GM18517 (cell line): ENCODE data around the gene ZNF362.

Experiments
- ATAC-seq: cut with Tn5 transposase; IDR thresholded peaks from one replicate; pipeline ENCODE4 v1.9.1; 2021; ENCODE audit warnings: mild to moderate bottlenecking, moderate library complexity; ENCODE audit not compliant: unreplicated experiment

Gene ZNF362

DNA sequence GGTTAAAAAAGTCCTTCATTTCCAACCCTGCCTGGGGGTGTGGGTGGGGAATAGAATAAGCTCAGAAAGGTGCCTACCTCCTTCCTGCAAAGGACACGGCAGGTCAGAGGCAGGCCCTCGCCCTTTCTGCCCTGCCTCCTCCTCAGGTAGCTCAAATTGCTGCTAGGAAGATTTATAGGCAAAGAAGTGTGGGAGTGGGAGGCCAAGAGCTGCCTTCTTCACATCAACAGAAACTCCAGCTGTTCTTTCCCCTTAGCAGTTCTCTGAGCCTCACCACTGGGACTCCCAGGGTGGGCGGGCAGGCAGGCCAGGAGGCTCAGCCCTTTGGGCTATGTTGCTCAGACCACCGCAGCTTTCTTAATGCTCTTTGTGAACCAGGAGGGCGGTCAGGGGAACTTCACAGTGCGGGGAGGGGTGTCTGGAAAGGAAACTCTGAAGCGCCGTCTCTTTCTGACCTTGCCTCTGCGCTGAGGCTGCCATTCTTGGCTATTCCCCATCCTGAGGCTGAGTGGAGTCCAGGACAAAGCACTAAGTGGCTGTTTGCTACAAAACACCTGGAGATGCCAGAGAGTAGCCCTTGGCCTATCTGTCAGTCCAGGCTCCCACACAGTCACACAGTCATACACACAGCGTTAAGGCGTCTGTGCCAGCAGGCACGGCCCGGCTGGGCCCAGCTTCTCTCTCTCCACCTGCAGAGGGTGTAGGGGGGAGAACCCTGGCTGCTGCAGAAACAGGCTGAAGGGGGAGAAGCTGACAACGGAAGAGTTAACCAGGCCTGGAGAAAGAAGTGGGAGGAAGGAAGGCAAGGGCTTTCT lies 67.6 kb downstream of the ZNF362 start:
- no peak for ATAC-seq

DNA sequence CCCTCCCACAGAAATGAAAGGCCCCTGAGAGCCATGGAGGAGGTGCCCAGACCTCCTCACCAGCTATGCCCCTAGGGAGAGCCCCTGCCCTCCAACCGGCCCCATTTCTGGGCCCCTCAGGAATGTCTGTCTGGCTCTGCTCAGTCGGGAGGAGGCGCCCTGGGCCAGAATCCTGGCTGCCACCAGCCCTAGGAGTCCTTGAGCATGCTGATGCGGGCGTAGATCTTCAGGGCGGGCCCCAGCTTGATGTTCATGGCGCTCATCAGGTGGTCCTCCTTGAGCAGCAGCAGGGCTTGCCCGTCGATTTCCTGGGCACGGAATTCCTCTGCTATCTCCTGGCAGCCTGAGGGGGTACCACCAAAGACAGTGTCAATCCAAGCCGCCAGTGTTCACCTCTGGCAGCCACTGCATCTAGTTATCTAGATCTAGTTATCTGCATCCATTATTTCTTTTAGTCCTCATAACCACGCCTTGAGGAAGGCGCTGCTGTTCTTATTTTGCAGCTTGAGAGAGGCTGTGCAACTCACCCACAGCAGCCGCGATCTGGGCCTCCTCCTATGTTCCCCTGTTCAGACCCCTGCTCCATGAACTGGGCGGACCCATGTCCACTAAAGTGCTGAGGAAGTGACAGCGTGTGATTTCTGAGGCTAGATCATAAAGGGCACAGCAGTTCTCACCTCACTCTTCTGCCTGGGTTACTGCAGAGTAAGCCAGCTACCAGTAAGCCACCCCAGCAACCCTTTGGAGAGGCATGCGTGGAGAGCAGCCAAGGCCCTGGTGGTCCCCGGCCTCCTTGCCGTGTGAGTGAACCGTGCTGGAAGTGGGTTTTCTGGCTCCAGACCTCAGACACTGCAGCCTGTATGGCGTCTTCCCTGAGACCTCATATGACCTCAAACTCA lies 68.6 kb downstream of the ZNF362 start:
- no peak for ATAC-seq

- no peak for ATAC-seq
These were observed 70.5 kb downstream of the ZNF362 start for GRCh38 chr1:33326785-33327184.

DNA sequence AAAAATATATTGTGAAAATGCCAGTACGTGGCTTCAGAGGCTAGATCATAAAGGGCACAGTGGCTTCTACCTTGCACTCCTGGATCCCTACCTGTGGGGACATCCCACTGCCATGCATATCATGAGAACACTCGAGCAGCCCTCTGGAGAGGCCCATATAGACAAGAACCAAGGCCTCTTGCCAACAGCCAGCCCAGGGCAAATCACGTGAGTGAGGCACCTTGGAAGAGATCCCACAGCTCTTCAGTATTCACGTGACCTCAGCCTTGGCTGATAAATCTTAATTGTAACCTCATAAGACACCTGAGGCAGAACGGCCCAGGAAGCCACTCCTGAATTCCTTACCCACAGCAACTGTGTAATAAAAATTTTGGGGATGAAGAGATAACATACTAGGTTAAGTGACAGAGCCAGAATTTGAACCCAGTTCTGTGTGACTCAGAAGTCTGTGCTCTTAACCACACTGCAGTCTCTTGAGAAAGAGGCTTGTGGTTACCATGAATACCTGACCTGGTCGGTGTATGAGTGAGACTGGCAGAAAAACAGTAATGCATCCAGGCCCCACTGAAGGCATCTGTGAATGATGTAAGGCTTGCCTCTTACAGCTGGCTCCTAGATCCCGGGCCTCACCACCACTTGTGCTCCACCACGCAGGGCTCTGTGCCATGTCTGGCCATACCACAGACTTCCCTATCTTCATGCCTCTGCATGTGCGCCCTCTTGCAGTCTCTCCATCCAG lies 71.5 kb downstream of the ZNF362 start:
- ATAC-seq, result no peak

DNA sequence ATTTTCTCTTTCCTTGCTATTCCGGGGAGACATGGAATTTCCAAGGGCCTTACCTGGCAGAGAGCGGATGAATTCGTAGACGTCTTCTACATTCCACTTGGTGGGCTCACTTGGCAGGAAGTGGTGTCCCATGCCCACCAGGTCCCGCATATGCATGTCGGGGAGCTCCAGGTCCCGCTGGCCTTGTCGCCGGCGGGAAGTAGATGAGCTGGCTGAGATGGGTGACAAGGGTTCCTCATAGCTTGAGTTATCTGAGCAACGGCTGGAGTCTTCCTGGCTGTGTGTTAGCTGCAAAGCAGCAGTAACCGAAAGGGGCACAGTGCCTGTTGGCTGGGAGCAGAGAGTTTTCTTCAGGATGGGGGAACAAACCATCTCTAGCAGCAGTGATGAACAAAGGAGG lies 72.5 kb downstream of the ZNF362 start:
- no peak for ATAC-seq

DNA sequence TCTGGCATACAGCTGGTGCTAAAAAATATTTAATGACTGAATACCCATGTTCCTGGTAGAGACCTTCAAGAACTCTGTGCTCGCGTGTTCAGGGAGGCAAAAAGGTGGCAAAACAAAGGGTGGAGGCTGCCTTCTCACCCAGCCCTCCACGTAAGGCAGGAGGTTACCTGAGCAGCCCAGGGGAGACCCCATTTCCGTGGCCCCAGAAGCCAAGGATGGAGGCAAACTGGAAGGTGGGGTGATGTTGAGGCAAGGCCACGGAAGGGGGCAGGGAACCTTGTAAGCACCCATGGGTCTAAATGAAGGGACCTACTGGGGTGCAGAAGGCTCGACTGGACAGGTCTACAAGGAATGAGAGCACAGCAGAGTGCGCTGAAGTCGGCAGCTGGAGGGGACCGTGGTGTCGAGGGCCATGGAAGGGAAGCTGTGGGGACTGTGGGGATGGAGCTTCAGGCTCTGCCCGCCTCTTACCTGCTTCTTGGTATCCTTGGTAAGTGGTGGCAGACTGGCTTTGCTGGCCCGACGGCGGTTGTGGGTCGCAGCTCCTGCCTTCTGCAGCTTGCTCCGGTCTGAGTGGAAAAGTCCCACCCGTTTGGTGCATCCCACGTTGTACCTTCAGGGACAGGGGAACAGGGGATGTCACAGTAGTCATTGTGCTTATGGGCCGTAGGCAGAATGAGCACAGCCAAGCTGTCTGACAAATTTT lies 73.5 kb downstream of the ZNF362 start:
- no peak for ATAC-seq

- no peak for ATAC-seq
These were observed 74.1 kb downstream of the ZNF362 start for GRCh38 chr1:33330361-33330890.

DNA sequence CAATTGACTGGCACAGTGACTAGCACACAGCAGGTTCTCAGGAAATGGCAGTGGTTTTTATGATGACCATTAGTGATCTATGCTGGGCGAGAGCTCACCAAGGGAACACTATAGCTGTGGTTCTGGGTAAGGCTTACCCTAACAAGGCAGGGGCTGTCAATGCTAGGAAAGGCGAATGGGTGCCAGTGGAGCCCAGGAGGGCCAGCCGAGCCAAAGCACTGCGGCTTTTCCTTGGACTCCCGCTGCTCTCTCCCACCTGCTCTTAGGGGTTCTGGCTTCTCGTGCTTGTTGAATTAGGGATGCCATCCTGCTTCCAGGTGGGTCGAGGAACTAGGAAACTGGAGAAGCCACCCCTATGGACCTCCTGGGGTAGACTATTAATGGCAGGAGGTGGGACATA lies 74.6 kb downstream of the ZNF362 start:
- ATAC-seq, result no peak

- ATAC-seq, result no peak
These were observed 75.4 kb downstream of the ZNF362 start for GRCh38 chr1:33331444-33332356.

GRCh38 chr1:33332357-33332789 lies 76.1 kb downstream of the ZNF362 start:
- ATAC-seq, result no peak

- no peak for ATAC-seq
These were observed 76.6 kb downstream of the ZNF362 start for GRCh38 chr1:33332881-33333280.

DNA sequence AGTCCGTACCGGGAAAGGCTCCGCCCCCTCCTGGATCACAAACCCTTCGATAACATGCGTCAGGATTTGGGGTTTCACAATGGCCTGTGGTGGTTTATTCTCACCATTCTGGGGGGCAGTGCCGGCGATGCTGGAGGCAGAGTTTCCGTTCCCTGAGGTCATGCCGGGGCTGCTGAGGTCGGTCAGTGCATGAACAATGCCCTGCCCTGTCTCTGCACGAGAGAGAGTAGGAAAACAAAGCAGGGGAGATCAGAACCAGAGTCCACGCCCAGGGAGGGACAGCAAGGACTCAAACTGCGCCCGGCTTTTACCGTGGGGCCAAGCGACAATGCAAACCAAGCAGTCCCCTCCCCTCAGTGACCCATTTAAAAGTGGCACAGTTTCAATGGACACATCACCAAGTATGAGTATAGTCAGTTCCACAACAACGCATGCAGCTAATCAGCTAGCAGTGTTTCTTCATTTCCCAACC lies 77.8 kb downstream of the ZNF362 start:
- ATAC-seq, result no peak

DNA sequence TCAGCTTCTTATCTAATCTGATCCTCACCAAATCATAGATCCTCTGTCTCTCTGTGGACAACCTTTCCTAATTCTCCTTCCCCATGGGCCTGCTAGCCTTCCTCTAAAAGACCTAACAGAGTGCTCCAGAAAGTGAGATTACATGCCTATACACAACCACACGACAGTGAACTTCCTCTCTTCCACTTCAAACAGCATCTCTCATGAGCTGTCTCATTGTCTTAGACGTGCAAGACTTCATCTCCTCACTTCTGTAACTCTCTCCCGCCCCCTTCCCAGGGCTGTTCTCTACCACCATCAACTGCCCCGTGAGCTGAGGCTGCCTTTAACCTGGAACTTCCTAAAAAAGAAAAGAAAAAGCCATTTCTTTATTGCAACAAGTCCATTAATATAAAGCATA lies 78.7 kb downstream of the ZNF362 start:
- ATAC-seq, result no peak

- ATAC-seq, result no peak
These were observed 80.3 kb downstream of the ZNF362 start for GRCh38 chr1:33336580-33336979.

GRCh38 chr1:33337441-33337840 lies 81.1 kb downstream of the ZNF362 start:
- no peak for ATAC-seq

DNA sequence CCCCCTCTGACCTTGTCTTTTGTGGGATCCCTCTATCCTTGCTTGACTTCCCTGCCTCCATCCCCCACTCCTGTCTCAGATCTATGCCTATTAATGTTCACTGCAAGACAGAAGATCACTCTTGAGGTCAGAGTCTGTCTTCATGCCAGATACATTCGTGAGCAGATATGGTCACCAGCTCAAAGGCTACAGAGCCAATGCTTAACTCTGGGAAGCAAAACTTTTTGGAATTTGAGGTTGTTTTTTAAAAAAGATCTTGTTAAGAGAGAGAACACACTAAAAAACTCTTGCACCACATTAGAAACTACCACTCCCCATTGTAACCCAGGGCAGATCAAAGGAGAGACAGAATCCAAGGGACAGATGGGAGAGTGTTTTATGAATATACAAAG lies 81.8 kb downstream of the ZNF362 start:
- ATAC-seq, result no peak

DNA sequence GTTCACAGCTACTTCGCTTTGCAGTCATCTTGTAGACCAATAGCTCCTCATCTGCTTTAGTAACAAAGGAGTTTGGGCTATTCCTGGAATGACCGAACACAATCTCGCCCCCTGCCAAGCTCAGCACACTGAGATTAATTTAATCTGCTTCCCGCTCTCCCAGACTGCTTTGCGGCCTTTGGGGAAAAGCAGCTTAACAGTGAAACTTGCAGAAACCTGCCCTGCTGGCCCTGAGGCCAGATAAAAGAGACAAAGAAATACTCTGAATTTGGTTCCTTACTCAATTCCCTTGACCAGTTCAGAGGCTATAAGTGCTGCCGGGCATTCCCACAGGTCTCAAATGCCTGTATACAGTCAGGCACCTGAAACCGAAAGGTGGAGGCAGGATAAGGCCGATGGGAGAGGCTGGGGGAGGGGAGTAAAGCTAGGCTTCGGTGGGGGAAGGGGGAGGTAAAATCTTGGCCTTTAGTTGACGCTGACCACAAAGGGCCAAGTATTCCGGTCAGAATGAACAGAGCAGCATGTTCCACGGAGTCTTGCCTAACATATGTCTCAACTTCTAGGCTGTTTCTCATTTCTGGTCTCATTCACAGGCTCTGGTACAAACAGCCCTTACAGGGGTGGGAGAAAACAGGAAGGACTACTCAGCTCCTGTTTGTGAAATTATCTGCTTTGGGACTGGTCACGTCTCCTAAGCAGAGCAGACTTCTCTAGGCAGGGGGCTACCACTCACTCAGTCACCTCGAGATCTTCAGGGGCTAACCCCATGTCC lies 82.3 kb downstream of the ZNF362 start:
- ATAC-seq, result no peak

GRCh38 chr1:33339413-33339812 lies 83.1 kb downstream of the ZNF362 start:
- ATAC-seq, result no peak

- ATAC-seq, result no peak
These were observed 84.9 kb downstream of the ZNF362 start for GRCh38 chr1:33341190-33341589.
